ENCODE results near the gene ACTG1.

ACTG1 gene

GRCh38 chr17:81520021-81520901 is 7.7 kb upstream of the ACTG1 start:
- Histone ChIP-seq H3K27ac (ENCODE audit: low read length) (no peak overlapping the region), H3K9me3 (ENCODE audit: control insufficient read depth in 1 of 2, low read length in 2 of 2) (no peaks in the 10 kb centered on the region), H3K36me3 (ENCODE audit: control insufficient read depth in 1 of 2, insufficient read depth in 2 of 2, low read length in 2 of 2) (no peaks in the 10 kb centered on the region), H3K4me3 (ENCODE audit: low read depth in 1 of 2, low read length in 2 of 2) (no peak overlapping the region), H3K4me1 (ENCODE audit: control insufficient read depth in 1 of 2, insufficient read depth in 2 of 2, low read length in 2 of 2) (peaks cover 9 to 52% of the 10 kb centered on the region in 2 donors), H3K27me3 (ENCODE audit: low read depth, low read length) (peaks cover 18% of the 10 kb centered on the region)

- Histone ChIP-seq H3K27me3 (ENCODE audit: low read depth, low read length) (peaks cover 13% of the 10 kb centered on the region), H3K4me3 (ENCODE audit: low read depth in 1 of 2, low read length in 2 of 2) (peak overlapping the region; percentile 26 to 89), H3K36me3 (ENCODE audit: control insufficient read depth in 1 of 2, insufficient read depth in 2 of 2, low read length in 2 of 2) (no peaks in the 10 kb centered on the region), H3K27ac (ENCODE audit: low read length) (no peak overlapping the region), H3K4me1 (ENCODE audit: control insufficient read depth in 1 of 2, insufficient read depth in 2 of 2, low read length in 2 of 2) (peaks cover 9 to 52% of the 10 kb centered on the region in 2 donors), H3K9me3 (ENCODE audit: control insufficient read depth in 1 of 2, low read length in 2 of 2) (no peaks in the 10 kb centered on the region)
Measured at GRCh38 chr17:81519284-81520020, 6.9 kb upstream of the ACTG1 start.

- Histone ChIP-seq H3K9me3 (ENCODE audit: control insufficient read depth in 1 of 2, low read length in 2 of 2) (no peaks in the 10 kb centered on the region), H3K27me3 (ENCODE audit: low read depth, low read length) (peaks cover 7% of the 10 kb centered on the region), H3K4me3 (ENCODE audit: low read depth in 1 of 2, low read length in 2 of 2) (peak overlapping the region; percentile 26 to 89), H3K4me1 (ENCODE audit: control insufficient read depth in 1 of 2, insufficient read depth in 2 of 2, low read length in 2 of 2) (peaks cover 9 to 51% of the 10 kb centered on the region in 2 donors), H3K27ac (ENCODE audit: low read length) (no peak overlapping the region), H3K36me3 (ENCODE audit: control insufficient read depth in 1 of 2, insufficient read depth in 2 of 2, low read length in 2 of 2) (no peaks in the 10 kb centered on the region)
Measured at GRCh38 chr17:81518785-81519283, 6.2 kb upstream of the ACTG1 start.

GRCh38 chr17:81518113-81518784 is 5.7 kb upstream of the ACTG1 start:
- Histone ChIP-seq H3K36me3 (ENCODE audit: control insufficient read depth in 1 of 2, insufficient read depth in 2 of 2, low read length in 2 of 2) (no peaks in the 10 kb centered on the region), H3K27ac (ENCODE audit: low read length) (no peak overlapping the region), H3K9me3 (ENCODE audit: control insufficient read depth in 1 of 2, low read length in 2 of 2) (no peaks in the 10 kb centered on the region), H3K4me1 (ENCODE audit: control insufficient read depth in 1 of 2, insufficient read depth in 2 of 2, low read length in 2 of 2) (peaks cover 9 to 47% of the 10 kb centered on the region in 2 donors), H3K27me3 (ENCODE audit: low read depth, low read length) (peaks cover 1% of the 10 kb centered on the region), H3K4me3 (ENCODE audit: low read depth in 1 of 2, low read length in 2 of 2) (peak overlapping the region; percentile 26 to 89)

GRCh38 chr17:81517339-81518112 is 4.9 kb upstream of the ACTG1 start:
- Histone ChIP-seq H3K27ac (ENCODE audit: low read length) (peak overlapping the region; percentile 23), H3K4me3 (ENCODE audit: low read depth in 1 of 2, low read length in 2 of 2) (peak overlapping the region; percentile 3 to 89), H3K27me3 (ENCODE audit: low read depth, low read length) (no peaks in the 10 kb centered on the region), H3K36me3 (ENCODE audit: control insufficient read depth in 1 of 2, insufficient read depth in 2 of 2, low read length in 2 of 2) (no peaks in the 10 kb centered on the region), H3K9me3 (ENCODE audit: control insufficient read depth in 1 of 2, low read length in 2 of 2) (no peaks in the 10 kb centered on the region), H3K4me1 (ENCODE audit: control insufficient read depth in 1 of 2, insufficient read depth in 2 of 2, low read length in 2 of 2) (peaks cover 9 to 47% of the 10 kb centered on the region in 2 donors)

GRCh38 chr17:81517009-81517338 is 4.4 kb upstream of the ACTG1 start:
- Histone ChIP-seq H3K4me1 (ENCODE audit: control insufficient read depth in 1 of 2, insufficient read depth in 2 of 2, low read length in 2 of 2) (peaks cover 9 to 47% of the 10 kb centered on the region in 2 donors), H3K4me3 (ENCODE audit: low read depth in 1 of 2, low read length in 2 of 2) (peak overlapping the region; percentile 64 to 89), H3K36me3 (ENCODE audit: control insufficient read depth in 1 of 2, insufficient read depth in 2 of 2, low read length in 2 of 2) (peaks cover 0 to 3% of the 10 kb centered on the region in 2 donors), H3K27me3 (ENCODE audit: low read depth, low read length) (no peaks in the 10 kb centered on the region), H3K27ac (ENCODE audit: low read length) (peak overlapping the region; percentile 23), H3K9me3 (ENCODE audit: control insufficient read depth in 1 of 2, low read length in 2 of 2) (no peaks in the 10 kb centered on the region)

- Histone ChIP-seq H3K27me3 (ENCODE audit: low read depth, low read length) (no peaks in the 10 kb centered on the region), H3K36me3 (ENCODE audit: control insufficient read depth in 1 of 2, insufficient read depth in 2 of 2, low read length in 2 of 2) (peaks cover 3 to 8% of the 10 kb centered on the region in 2 donors), H3K27ac (ENCODE audit: low read length) (peak overlapping the region; percentile 56), H3K4me1 (ENCODE audit: control insufficient read depth in 1 of 2, insufficient read depth in 2 of 2, low read length in 2 of 2) (peaks cover 9 to 47% of the 10 kb centered on the region in 2 donors), H3K9me3 (ENCODE audit: control insufficient read depth in 1 of 2, low read length in 2 of 2) (no peaks in the 10 kb centered on the region), H3K4me3 (ENCODE audit: low read depth in 1 of 2, low read length in 2 of 2) (peak overlapping the region; percentile 64 to 89)
Measured at GRCh38 chr17:81516439-81516838, 3.8 kb upstream of the ACTG1 start.

- Histone ChIP-seq H3K4me1 (ENCODE audit: control insufficient read depth in 1 of 2, insufficient read depth in 2 of 2, low read length in 2 of 2) (peaks cover 9 to 47% of the 10 kb centered on the region in 2 donors), H3K4me3 (ENCODE audit: low read depth in 1 of 2, low read length in 2 of 2) (peak overlapping the region; percentile 71 to 89), H3K36me3 (ENCODE audit: control insufficient read depth in 1 of 2, insufficient read depth in 2 of 2, low read length in 2 of 2) (peaks cover 12 to 17% of the 10 kb centered on the region in 2 donors), H3K27ac (ENCODE audit: low read length) (peak overlapping the region; percentile 79), H3K9me3 (ENCODE audit: control insufficient read depth in 1 of 2, low read length in 2 of 2) (no peaks in the 10 kb centered on the region), H3K27me3 (ENCODE audit: low read depth, low read length) (no peaks in the 10 kb centered on the region)
Measured at GRCh38 chr17:81515530-81516041, 3.0 kb upstream of the ACTG1 start.

- Histone ChIP-seq H3K9me3 (ENCODE audit: control insufficient read depth in 1 of 2, low read length in 2 of 2) (no peaks in the 10 kb centered on the region), H3K4me1 (ENCODE audit: control insufficient read depth in 1 of 2, insufficient read depth in 2 of 2, low read length in 2 of 2) (peaks cover 9 to 47% of the 10 kb centered on the region in 2 donors), H3K27me3 (ENCODE audit: low read depth, low read length) (no peaks in the 10 kb centered on the region), H3K36me3 (ENCODE audit: control insufficient read depth in 1 of 2, insufficient read depth in 2 of 2, low read length in 2 of 2) (peaks cover 18 to 23% of the 10 kb centered on the region in 2 donors), H3K27ac (ENCODE audit: low read length) (peak overlapping the region; percentile 97), H3K4me3 (ENCODE audit: low read depth in 1 of 2, low read length in 2 of 2) (peak overlapping the region; percentile 71 to 89)
Measured at GRCh38 chr17:81514739-81515529, 2.3 kb upstream of the ACTG1 start.

- no peaks in the 10 kb centered on the region for H3K9me3 ChIP-seq (ENCODE audit: control insufficient read depth in 1 of 2, low read length in 2 of 2)
- peak overlapping the region; percentile 97 for H3K27ac ChIP-seq (ENCODE audit: low read length)
- peaks cover 23 to 28% of the 10 kb centered on the region in 2 donors for H3K36me3 ChIP-seq (ENCODE audit: control insufficient read depth in 1 of 2, insufficient read depth in 2 of 2, low read length in 2 of 2)
- H3K27me3 ChIP-seq (ENCODE audit: low read depth, low read length), result no peaks in the 10 kb centered on the region
- peaks cover 9 to 43% of the 10 kb centered on the region in 2 donors for H3K4me1 ChIP-seq (ENCODE audit: control insufficient read depth in 1 of 2, insufficient read depth in 2 of 2, low read length in 2 of 2)
- peak overlapping the region; percentile 60 to 89 for H3K4me3 ChIP-seq (ENCODE audit: low read depth in 1 of 2, low read length in 2 of 2)
Measured at GRCh38 chr17:81514489-81514738, 1.8 kb upstream of the ACTG1 start.

All from muscle layer of duodenum (tissue), 2 donors.